ENCODE results near the gene ZNF354C. TPM values are rescaled to one million over a fixed set of nuclear protein-coding genes. Genes with fewer than 3 reads are reported as not detected.
A peak's percentile ranks its signal among the peaks of the same experiment; 100 is the strongest.

The ZNF354C gene
- total and polyA plus RNA-seq, 2 of the 4 experiments (the other 2 are of a cell fraction) = 1.9 to 5.6 TPM

GRCh38 chr5:179111267-179112207 is 51.4 kb downstream of the ZNF354C start:
- Histone ChIP-seq H4K5ac (ENCODE audit: low read depth, low read length) (no peak overlapping the region), H2BK5ac (ENCODE audit: low read depth, low read length, poor library complexity, severe bottlenecking) (no peak overlapping the region), H4K20me1 (ENCODE audit: insufficient read depth, low read length) (no peaks in the 10 kb centered on the region), H3K79me1 (ENCODE audit: low read depth in 1 of 2, low read length in 2 of 2) (no peaks in the 10 kb centered on the region), H3K23ac (ENCODE audit: low read depth, low read length) (no peak overlapping the region), H3K14ac (replicated peaks; ENCODE audit: low read depth, low read length) (no peak overlapping the region), H3K4me3 (ENCODE audit: insufficient read depth, low read depth, low read length) (no peak overlapping the region), H2BK20ac (ENCODE audit: low read depth, low read length) (no peak overlapping the region), H3K36me3 (ENCODE audit: control insufficient read depth, insufficient read depth, low read length) (peaks cover 10% of the 10 kb centered on the region), H4K91ac (ENCODE audit: insufficient read depth, low read depth, low read length) (no peak overlapping the region), H3K4me2 (ENCODE audit: low read depth, low read length) (no peak overlapping the region), H3K4me1 (ENCODE audit: control insufficient read depth, insufficient read depth, low read length) (no peaks in the 10 kb centered on the region), H3K9me3 (ENCODE audit: control insufficient read depth, insufficient read depth, low read length) (peaks cover 40% of the 10 kb centered on the region), H2AK5ac (ENCODE audit: low read depth, low read length) (no peak overlapping the region), H3K27me3 (ENCODE audit: control insufficient read depth, insufficient read depth, low read length) (no peaks in the 10 kb centered on the region), H3K56ac (ENCODE audit: extremely low read depth, insufficient read depth, low read length) (no peak overlapping the region), H2AFZ (replicated peaks; ENCODE audit: low read length, poor library complexity) (no peak overlapping the region), H3K4ac (ENCODE audit: low read depth, low read length) (no peak overlapping the region), H3K9ac (ENCODE audit: low read depth, low read length) (no peak overlapping the region), H3K9me1 (ENCODE audit: insufficient read depth, low read length) (no peaks in the 10 kb centered on the region), H2BK15ac (ENCODE audit: low read depth, low read length) (no peak overlapping the region), H2AK9ac (replicated peaks; ENCODE audit: low read depth, low read length, poor library complexity) (no peak overlapping the region), H4K8ac (ENCODE audit: low read depth in 2 of 2, low read length in 2 of 2) (no peak overlapping the region), H3K27ac (ENCODE audit: insufficient read depth, low read length) (no peak overlapping the region), H3K18ac (ENCODE audit: low read depth, low read length) (no peak overlapping the region), H2BK120ac (ENCODE audit: low read depth, low read length) (no peak overlapping the region)
- DNase-seq (no peak), ATAC-seq (ENCODE audit: low read depth) (no peak)
- ChIA-PET CTCF (no interaction called here), POLR2A (ENCODE audit: unreplicated experiment) (no interaction called here)
- TF ChIP-seq MAZ (IDR thresholded peaks at IDR 0.05; ENCODE audit: borderline replicate concordance, low read depth, low read length) (no peak), CEBPB (IDR thresholded peaks at IDR 0.05; ENCODE audit: low read depth, low read length) (no peak)
- TSS peak; percentile 51 for BruUV-seq (replicated peaks)
- in situ Hi-C loops (cut with MboI; ENCODE audit: low sequenced_read_pairs) (no loop called here), dilution Hi-C loops (cut with HindIII; ENCODE audit: low sequenced_read_pairs, unreplicated experiment) (no loop called here), intact Hi-C loops (cut with micrococcal nuclease) (no loop called here)
- WGBS, 2 experiments (ENCODE audit: extremely low coverage in 2 of 2, insufficient read length in 1 of 2) = 90% methylated on average over 9 of the region's 21 CpGs; no CpG with 5 or more reads in 1 of the 2 experiments
